Lung (tissue), 12 donors: ENCODE measurements around the gene FUS. TPM values are rescaled to one million over a fixed set of nuclear protein-coding genes. Genes with fewer than 3 reads are reported as not detected.
"Not testable (repeated sequence)": the region's sequence is repeated elsewhere in the genome, so short reads cannot be mapped to it uniquely, and the experiment has no call there.

Experiments used
- ATAC-seq: fragments of 200-7000 bp; cut with Tn5 transposase; one replicate; pipeline ENCODE4 v1.9.1; 2020; ENCODE audit warnings: moderate number of reproducible peaks; ENCODE audit not compliant: insufficient read depth, low FRiP score
- DNase-seq, 3 donors: peaks; one replicate each; pipeline ENCODE4 v3.0.0-alpha.2; 2013 to 2017
- H3K27ac ChIP-seq, 2 donors: one replicate each; pipeline ENCODE4 v1.5.1; 2013; ENCODE audit warnings: mild to moderate bottlenecking in 2 of 2, moderate library complexity in 2 of 2, control low read depth in 1 of 2, inconsistent platforms in 1 of 2, low read depth in 1 of 2, low read length in 1 of 2
- H3K27me3 ChIP-seq, 3 donors: one replicate each; pipeline ENCODE4 v1.5.1; 2013; ENCODE audit warnings: low read length in 2 of 3; ENCODE audit not compliant: control insufficient read depth in 3 of 3, insufficient read depth in 3 of 3
- H3K36me3 ChIP-seq, 4 donors: one replicate each; pipeline ENCODE4 v1.5.1; 2013; ENCODE audit warnings: low read length in 4 of 4, mild to moderate bottlenecking in 1 of 4, moderate library complexity in 1 of 4; ENCODE audit not compliant: control insufficient read depth in 4 of 4, insufficient read depth in 4 of 4
- H3K4me1 ChIP-seq, 5 donors: one replicate each; pipeline ENCODE4 v1.5.1; 2013; ENCODE audit warnings: low read length in 5 of 5, mild to moderate bottlenecking in 2 of 5, moderate library complexity in 1 of 5; ENCODE audit not compliant: control insufficient read depth in 5 of 5, insufficient read depth in 5 of 5
- H3K4me3 ChIP-seq: one replicate; pipeline ENCODE4 v1.5.1; 2013; ENCODE audit warnings: mild to moderate bottlenecking, control low read depth, moderate library complexity
- H3K9ac ChIP-seq, 2 donors: one replicate each; pipeline ENCODE4 v1.5.1; 2013; ENCODE audit warnings: low read length in 2 of 2, control low read depth in 1 of 2; ENCODE audit not compliant: insufficient read depth in 1 of 2
- H3K9me3 ChIP-seq, 4 donors: one replicate each; pipeline ENCODE4 v1.5.1; 2013; ENCODE audit warnings: low read length in 3 of 4, mild to moderate bottlenecking in 1 of 4, moderate library complexity in 1 of 4; ENCODE audit not compliant: control insufficient read depth in 4 of 4, insufficient read depth in 3 of 4
- WGBS, 2 donors: extraction: QIAGEN DNeasy Blood & Tissue Kit; methylation state at CpG; one replicate each; pipeline ENCODE4 v1.1.7; 2013; 5-methylcytosine and 5-hydroxymethylcytosine counted together
- polyA plus RNA-seq, 2 donors: library from polyadenylated mRNA; stranded (reverse); fragments of 200-250 nt; gene quantifications; one replicate each; pipeline ENCODE4 v1.2.1, GENCODE V29; 2013
- total RNA-seq, 2 donors: library from RNA; depleted of rRNA in 1 of 2; stranded (reverse); fragments of >200 nt in 1 of 2; gene quantifications; one replicate each; pipeline ENCODE4 v1.2.1, GENCODE V29; 2014 to 2021
- TF ChIP-seq, protein P1 (sequence below): IDR thresholded peaks from 2 replicates; pipeline ENCODE4 v1.5.1; 2012; ENCODE audit warnings: mild to moderate bottlenecking; ENCODE audit errors: control extremely low read depth, extremely low read depth
- donor health status: control.
- donor health status: control.
- donor health status: Bipolar disorder and iron deficiency.
- donor health status: healthy.
- donor health status: DM: yes; HTN: yes; CAD: no.

Gene FUS
- total and polyA plus RNA-seq, 4 donors, result 110 to 272 (median 242) TPM

DNA sequence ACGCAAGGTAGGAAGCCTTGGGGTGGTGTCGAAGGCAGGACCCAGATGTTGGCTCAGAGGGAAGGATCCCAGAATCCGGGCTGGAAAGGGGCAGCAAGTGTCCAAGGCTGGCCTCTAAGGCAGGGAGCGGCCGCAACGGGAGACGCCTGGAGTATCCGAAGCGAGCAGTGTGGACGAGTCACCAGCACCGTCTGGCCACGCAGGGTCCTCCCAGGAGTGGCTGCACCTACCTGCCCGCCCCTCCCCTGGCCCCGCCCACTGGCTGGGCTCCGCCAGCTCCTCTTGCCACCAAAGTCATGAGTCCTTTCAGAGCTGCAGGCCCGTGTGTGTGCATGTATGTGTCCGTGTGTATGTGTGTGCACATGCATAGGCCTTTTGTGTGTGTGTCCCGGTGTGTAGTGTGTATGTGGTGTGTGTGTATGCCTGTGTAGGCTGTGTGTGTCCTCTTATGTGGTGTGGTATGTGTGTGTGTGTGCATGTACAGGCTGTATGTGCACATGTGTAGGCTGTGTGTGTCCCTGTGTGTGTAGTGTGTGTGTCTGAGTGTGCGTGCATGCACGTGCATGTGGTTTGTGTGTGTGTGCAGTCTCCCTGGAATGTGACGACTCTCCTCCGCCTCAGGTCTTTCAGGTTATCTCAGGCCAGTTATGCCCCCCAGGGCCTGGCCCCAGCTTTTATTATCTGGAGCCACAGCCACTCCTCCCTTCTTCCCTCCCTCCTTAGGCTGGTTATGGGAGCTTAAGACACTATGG lies 44.2 kb upstream of the FUS start, which contains the start of gene PRSS8:
Gene PRSS8, minus strand, starts transcription at position 193 of the 752 bp plus-strand sequence. CDS start 229 bp downstream, outside the sequence.
- ATAC-seq, result peak; percentile 60
- Histone ChIP-seq H3K36me3 (peaks cover 0 to 19% (median 11%) of the 10 kb centered on the region in 4 donors), H3K27me3 (no peaks in the 10 kb centered on the region), H3K9me3 (no peaks in the 10 kb centered on the region), H3K4me3 (peak within 1 kb of the TSS; percentile 38), H3K4me1 (peaks cover 2 to 44% (median 13%) of the 10 kb centered on the region in 5 donors), H3K9ac (peak within 1 kb of the TSS; percentile 48 to 57), H3K27ac (peak within 1 kb of the TSS in 1 of 2 donors; percentile 84)
- 47 to 75% methylated on average over 21 to 22 of the region's 22 CpGs for WGBS, 2 donors
- DNase-seq, result peak in 2 of 3 donors; percentile 64 to 68
- TF ChIP-seq, protein P1, sequence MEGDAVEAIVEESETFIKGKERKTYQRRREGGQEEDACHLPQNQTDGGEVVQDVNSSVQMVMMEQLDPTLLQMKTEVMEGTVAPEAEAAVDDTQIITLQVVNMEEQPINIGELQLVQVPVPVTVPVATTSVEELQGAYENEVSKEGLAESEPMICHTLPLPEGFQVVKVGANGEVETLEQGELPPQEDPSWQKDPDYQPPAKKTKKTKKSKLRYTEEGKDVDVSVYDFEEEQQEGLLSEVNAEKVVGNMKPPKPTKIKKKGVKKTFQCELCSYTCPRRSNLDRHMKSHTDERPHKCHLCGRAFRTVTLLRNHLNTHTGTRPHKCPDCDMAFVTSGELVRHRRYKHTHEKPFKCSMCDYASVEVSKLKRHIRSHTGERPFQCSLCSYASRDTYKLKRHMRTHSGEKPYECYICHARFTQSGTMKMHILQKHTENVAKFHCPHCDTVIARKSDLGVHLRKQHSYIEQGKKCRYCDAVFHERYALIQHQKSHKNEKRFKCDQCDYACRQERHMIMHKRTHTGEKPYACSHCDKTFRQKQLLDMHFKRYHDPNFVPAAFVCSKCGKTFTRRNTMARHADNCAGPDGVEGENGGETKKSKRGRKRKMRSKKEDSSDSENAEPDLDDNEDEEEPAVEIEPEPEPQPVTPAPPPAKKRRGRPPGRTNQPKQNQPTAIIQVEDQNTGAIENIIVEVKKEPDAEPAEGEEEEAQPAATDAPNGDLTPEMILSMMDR, result no peak

DNA sequence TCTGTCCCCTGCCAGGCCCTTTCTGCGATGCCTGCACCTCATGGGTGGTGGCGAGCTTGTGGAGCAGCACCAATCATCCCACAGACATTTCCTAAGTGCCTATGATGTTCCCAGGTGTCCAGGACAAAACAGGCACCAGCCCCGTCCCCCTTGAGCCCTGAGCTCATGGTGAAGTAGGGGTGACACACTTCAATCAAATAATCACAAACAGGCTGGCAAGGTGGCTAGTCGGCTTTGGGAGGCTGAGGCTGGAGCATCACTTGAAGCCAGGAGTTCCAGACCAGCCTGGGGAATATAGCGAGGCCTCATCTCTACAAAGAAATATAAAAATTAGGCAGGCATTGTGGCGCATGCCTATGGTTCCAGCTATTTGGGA lies 43.7 kb upstream of the FUS start:
- Histone ChIP-seq H3K9me3 (no peaks in the 10 kb centered on the region), H3K36me3 (peaks cover 0 to 15% (median 9%) of the 10 kb centered on the region in 4 donors), H3K27ac (no peak overlapping the region), H3K27me3 (no peaks in the 10 kb centered on the region), H3K4me1 (peaks cover 2 to 45% (median 13%) of the 10 kb centered on the region in 5 donors), H3K9ac (no peak overlapping the region), H3K4me3 (no peak overlapping the region)
- 81 to 93% methylated on average over 6 of the region's 6 CpGs for WGBS, 2 donors
- ATAC-seq (no peak), DNase-seq (no peak)
- TF ChIP-seq, protein P1, result no peak

DNA sequence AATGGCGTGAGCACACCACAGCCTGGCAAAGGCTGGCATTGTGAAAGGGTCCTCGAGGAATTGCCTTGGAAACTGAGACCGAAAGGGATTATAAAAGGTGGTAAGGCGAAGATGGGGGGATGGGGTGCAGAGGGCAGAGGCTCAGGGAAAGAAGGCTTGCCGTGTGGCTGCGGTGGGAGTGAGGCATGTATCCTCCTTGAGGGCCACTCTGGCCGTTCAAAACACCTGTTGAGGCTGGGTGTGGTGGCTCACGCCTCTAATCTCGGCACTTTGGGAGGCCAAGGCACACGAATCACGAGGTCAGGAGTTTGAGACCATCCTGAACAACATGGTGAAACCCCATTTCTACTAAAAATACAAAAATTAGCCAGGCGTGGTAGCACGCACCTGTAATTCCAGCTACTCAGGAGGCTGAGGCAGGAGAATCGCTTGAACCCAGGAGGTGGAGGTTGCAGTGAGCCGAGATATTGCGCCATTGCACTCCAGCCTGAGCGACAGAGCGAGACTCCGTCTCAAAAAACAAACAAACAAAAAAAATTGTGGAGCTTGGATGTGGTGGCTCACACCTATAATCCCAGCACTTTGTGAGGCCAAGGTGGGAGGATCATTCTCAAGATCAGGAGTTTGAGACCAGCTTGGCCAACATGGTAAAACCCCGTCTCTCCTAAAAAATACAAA lies 43.0 kb upstream of the FUS start:
- H3K27me3 ChIP-seq, H3K27ac ChIP-seq: not testable (repeated sequence)

More for the DNA sequence above, 43.0 kb upstream of the FUS start:
- peaks cover 7 to 49% (median 18%) of the 10 kb centered on the region in 5 donors for H3K4me1 ChIP-seq
- H3K4me3 ChIP-seq, H3K9ac ChIP-seq, ATAC-seq, H3K9me3 ChIP-seq, DNase-seq, H3K36me3 ChIP-seq: not testable (repeated sequence)
- WGBS, 2 donors, result 79 to 86% methylated on average over 20 of the region's 20 CpGs
